SK-N-SH (cell line): ENCODE data around the gene OR10H4. TPM values are rescaled to one million over a fixed set of nuclear protein-coding genes. Genes with fewer than 3 reads are reported as not detected.

ENCODE experiments used
- CTCF ChIA-PET: fragments of 300-600, 350-600 bp; formaldehyde crosslinking; extraction: SDS; loops from one replicate; lab custom pipeline; 2021; lab: Yijun Ruan, JAX
- POLR2A ChIA-PET: fragments of 350-600 bp; sonication (Branson Sonifier 250); formaldehyde crosslinking; extraction: SDS; loops from one replicate; lab custom pipeline; 2020; ENCODE audit warnings: antibody characterized with exemption, inconsistent platforms; lab: Yijun Ruan, JAX
- DNase-seq: peaks from one replicate; pipeline ENCODE4 v3.0.0; 2012
- H2AFZ ChIP-seq: fragments of 200-600 bp; sonication (generic); 2 replicates; pipeline ENCODE4 v1.8.1; 2016; ENCODE audit warnings: antibody characterized with exemption, mild to moderate bottlenecking, low read depth
- H3F3A ChIP-seq: fragments of 200-600 bp; sonication (generic); replicated peaks from 2 replicates; pipeline ENCODE3; 2016; ENCODE audit warnings: antibody characterized with exemption, mild to moderate bottlenecking; ENCODE audit not compliant: insufficient read depth
- H3K27ac ChIP-seq, 2 experiments: fragments of 200-500 bp in 1 of 2; fragments of 200-600 bp in 1 of 2; sonication (Bioruptor generic) in 1 of 2; sonication (generic), shearing (Covaris generic) in 1 of 2; 2 replicates each; pipeline versions ENCODE4 v1.5.1 to v1.6.1; 2014 to 2016; ENCODE audit warnings: low read depth in 2 of 2, inconsistent platforms in 1 of 2, low read length in 1 of 2, mild to moderate bottlenecking in 1 of 2, mixed read lengths in 1 of 2
- H3K27me3 ChIP-seq: fragments of 200-600 bp; sonication (generic), shearing (Covaris generic); 2 replicates; pipeline ENCODE4 v1.6.1; 2016; ENCODE audit warnings: mixed run types; ENCODE audit not compliant: insufficient read depth
- H3K36me3 ChIP-seq, 2 experiments: fragments of 200-500 bp in 1 of 2; fragments of 200-600 bp in 1 of 2; sonication (Bioruptor generic) in 1 of 2; sonication (generic) in 1 of 2; replicated peaks in 1 of 2; 2 replicates each; pipeline versions ENCODE3 to v1.5.1; 2014 to 2016; ENCODE audit warnings: low read length in 1 of 2, mild to moderate bottlenecking in 1 of 2; ENCODE audit not compliant: insufficient read depth in 2 of 2, control insufficient read depth in 1 of 2
- H3K4me1 ChIP-seq, 2 experiments: fragments of 200-500 bp in 1 of 2; fragments of 200-600 bp in 1 of 2; sonication (Bioruptor generic) in 1 of 2; sonication (generic), shearing (Covaris generic) in 1 of 2; 2 replicates each; pipeline versions ENCODE4 v1.5.1 to v1.6.1; 2014 to 2016; ENCODE audit warnings: low read depth in 1 of 2, low read length in 1 of 2, mixed run types in 1 of 2; ENCODE audit not compliant: insufficient read depth in 2 of 2, control insufficient read depth in 1 of 2
- H3K4me2 ChIP-seq: fragments of 200-600 bp; sonication (generic), shearing (Covaris generic); 2 replicates; pipeline ENCODE4 v1.6.1; 2017; ENCODE audit warnings: mixed run types
- H3K4me3 ChIP-seq, 2 experiments: fragments of 200-500 bp in 1 of 2; fragments of 200-600 bp in 1 of 2; sonication (Bioruptor generic) in 1 of 2; sonication (generic), shearing (Covaris generic) in 1 of 2; 2 replicates each; pipeline versions ENCODE4 v1.5.1 to v1.8.1; 2014 to 2016; ENCODE audit warnings: low read depth in 2 of 2, inconsistent platforms in 1 of 2, low read length in 1 of 2, mild to moderate bottlenecking in 1 of 2, mixed read lengths in 1 of 2, moderate library complexity in 1 of 2
- H3K79me2 ChIP-seq: fragments of 200-600 bp; sonication (generic); 2 replicates; pipeline ENCODE4 v1.8.1; 2017; ENCODE audit warnings: mild to moderate bottlenecking; ENCODE audit not compliant: insufficient read depth
- H3K9ac ChIP-seq: fragments of 200-600 bp; sonication (generic); 2 replicates; pipeline ENCODE4 v1.6.1; 2017; ENCODE audit warnings: mixed run types
- H3K9me2 ChIP-seq: fragments of 200-600 bp; sonication (generic); 2 replicates; pipeline ENCODE4 v1.6.1; 2017; ENCODE audit warnings: mixed run types
- H3K9me3 ChIP-seq: fragments of 200-600 bp; sonication (generic); 2 replicates; pipeline ENCODE4 v1.6.1; 2017; ENCODE audit warnings: mixed run types, mild to moderate bottlenecking, moderate library complexity
- H4K20me1 ChIP-seq: fragments of 200-600 bp; sonication (generic); 2 replicates; pipeline ENCODE4 v1.6.1; 2017; ENCODE audit warnings: mild to moderate bottlenecking, mixed run types; ENCODE audit not compliant: insufficient read depth
- CHD2 ChIP-seq: fragments of 150-350 bp; IDR thresholded peaks from 2 replicates; pipeline ENCODE4 v1.6.1; 2018; ENCODE audit warnings: low read length; ENCODE audit not compliant: partially characterized antibody
- EZH2phosphoT487 ChIP-seq: fragments of 200-600 bp; sonication (generic); IDR thresholded peaks from 2 replicates; pipeline ENCODE4 v1.6.1; 2017; ENCODE audit warnings: low read depth, mixed run types, mild to moderate bottlenecking, antibody characterized with exemption, moderate library complexity, borderline replicate concordance
- FOXJ3 ChIP-seq: sonication (generic); formaldehyde crosslinking; IDR thresholded peaks from 2 replicates; pipeline ENCODE4 v1.5.1; 2020; ENCODE audit warnings: mild to moderate bottlenecking, missing genetic modification reagents
- FOXM1 ChIP-seq: IDR thresholded peaks from 2 replicates; pipeline ENCODE4 v1.4.0; 2012; ENCODE audit warnings: low read depth, mild to moderate bottlenecking
- GABPA ChIP-seq: IDR thresholded peaks from 2 replicates; pipeline ENCODE4 v1.4.0; 2012; ENCODE audit warnings: low read depth, mild to moderate bottlenecking
- MXI1 ChIP-seq: IDR thresholded peaks from 2 replicates; pipeline ENCODE4 v1.6.1; 2012; ENCODE audit warnings: mild to moderate bottlenecking, low read depth, low read length, improper control_type of control experiment
- POLR2AphosphoS5 ChIP-seq: IDR thresholded peaks from 2 replicates; pipeline ENCODE4 v1.6.1; 2012; ENCODE audit warnings: low read depth, low read length
- RCOR1 ChIP-seq: fragments of 150-350 bp; IDR thresholded peaks from 2 replicates; pipeline ENCODE4 v1.6.1; 2017; ENCODE audit warnings: antibody characterized with exemption, low read length
- REST ChIP-seq: IDR thresholded peaks from 2 replicates; pipeline ENCODE4 v1.6.1; 2012; ENCODE audit warnings: mild to moderate bottlenecking, low read depth, low read length, moderate library complexity
- WGBS: methylation state at CpG from one replicate; pipeline ENCODE4 v1.1.6; 2017; ENCODE audit warnings: low lambda C conversion rate; 5-methylcytosine and 5-hydroxymethylcytosine counted together
- polyA plus RNA-seq, 3 experiments: library from polyadenylated mRNA; depleted of rRNA; stranded (reverse); fragments of >200 nt; gene quantifications; 2 replicates each; pipeline ENCODE4 v1.2.3, GENCODE V29; 2012
- TF ChIP-seq, protein P1 (sequence below): IDR thresholded peaks from 2 replicates; pipeline ENCODE4 v1.4.0; 2012; ENCODE audit warnings: low read depth
- TF ChIP-seq, protein P2 (sequence below): IDR thresholded peaks from 2 replicates; pipeline ENCODE4 v1.4.0; 2012; ENCODE audit warnings: low read depth, borderline replicate concordance

The OR10H4 gene
- polyA plus RNA-seq, 1 of the 3 experiments (the other 2 are of a cell fraction), result not detected

DNA sequence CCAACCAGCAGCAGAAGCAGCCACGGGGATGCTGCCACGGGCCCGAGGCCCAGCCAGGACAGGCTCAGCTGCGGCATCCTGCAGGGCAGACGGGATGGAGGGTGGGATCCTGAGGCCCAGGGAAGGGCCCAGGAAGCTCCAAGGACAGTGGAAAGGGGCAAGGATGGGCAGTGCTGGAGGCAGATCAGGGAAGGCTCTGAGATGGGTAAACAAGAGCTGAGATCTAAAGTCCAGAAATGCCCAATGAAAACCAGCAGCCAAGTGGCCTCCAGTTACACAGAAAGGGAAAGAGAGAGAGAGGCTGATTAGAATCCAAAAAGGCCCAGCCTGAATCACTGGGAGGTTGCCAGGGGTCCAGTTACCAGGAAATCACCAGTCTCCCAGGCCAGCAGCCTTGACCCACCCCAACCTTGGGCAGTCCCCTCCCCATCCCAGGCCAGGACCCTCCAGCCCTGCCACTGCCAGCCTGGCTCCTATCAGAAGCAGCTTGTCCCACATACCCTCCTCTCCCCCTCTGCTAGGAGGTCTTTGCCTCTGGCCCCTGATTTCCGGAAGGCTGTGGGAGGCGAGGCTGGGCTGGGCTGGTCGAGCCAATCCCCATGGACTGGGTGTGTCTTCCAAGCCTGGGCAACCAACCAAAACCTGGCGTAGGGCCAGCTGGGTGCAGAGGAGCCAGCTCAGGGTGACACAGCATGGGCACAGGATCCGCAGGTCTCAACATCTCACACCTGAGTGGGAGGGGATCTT is 14.3 kb upstream of the OR10H4 start, which contains the start of gene CYP4F11:
TSS of gene CYP4F11 (minus strand) at position 198 of the 747 bp plus-strand sequence. CDS start at position 77, 121 bp downstream.
- Histone ChIP-seq H3K79me2 (no peaks in the 10 kb centered on the region), H3K27ac (no peak within 1 kb of the TSS), H3K36me3 (no peaks in the 10 kb centered on the region), H3K9me2 (no peaks in the 10 kb centered on the region), H3K4me2 (no peak within 1 kb of the TSS), H2AFZ (no peak within 1 kb of the TSS), H4K20me1 (no peaks in the 10 kb centered on the region), H3K4me3 (no peak within 1 kb of the TSS), H3K4me1 (no peaks in the 10 kb centered on the region), H3K9ac (no peak within 1 kb of the TSS), H3K9me3 (no peaks in the 10 kb centered on the region), H3F3A (no peaks in the 10 kb centered on the region), H3K27me3 (no peaks in the 10 kb centered on the region; the same call in 1 of the 2 replicates)
- POLR2A ChIA-PET, result interaction anchor here (0.6 kb wide), 1 partner anchor 11 kb away, joined by 3 read pairs; no protein-coding TSS in a partner anchor
- 1% methylated on average over 6 of the region's 10 CpGs for WGBS
- no peak for TF ChIP-seq CHD2
- no peak for TF ChIP-seq FOXJ3 (CRISPR knock-in tag)
- no peak for TF ChIP-seq EZH2phosphoT487
- no peak for TF ChIP-seq MXI1
- no peak for TF ChIP-seq GABPA
- TF ChIP-seq RCOR1, result no peak
- no peak for TF ChIP-seq FOXM1
- TF ChIP-seq, protein P1, sequence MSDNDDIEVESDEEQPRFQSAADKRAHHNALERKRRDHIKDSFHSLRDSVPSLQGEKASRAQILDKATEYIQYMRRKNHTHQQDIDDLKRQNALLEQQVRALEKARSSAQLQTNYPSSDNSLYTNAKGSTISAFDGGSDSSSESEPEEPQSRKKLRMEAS, result no peak
- no peak for TF ChIP-seq POLR2AphosphoS5
- TF ChIP-seq REST, result no peak
- TF ChIP-seq, protein P2, sequence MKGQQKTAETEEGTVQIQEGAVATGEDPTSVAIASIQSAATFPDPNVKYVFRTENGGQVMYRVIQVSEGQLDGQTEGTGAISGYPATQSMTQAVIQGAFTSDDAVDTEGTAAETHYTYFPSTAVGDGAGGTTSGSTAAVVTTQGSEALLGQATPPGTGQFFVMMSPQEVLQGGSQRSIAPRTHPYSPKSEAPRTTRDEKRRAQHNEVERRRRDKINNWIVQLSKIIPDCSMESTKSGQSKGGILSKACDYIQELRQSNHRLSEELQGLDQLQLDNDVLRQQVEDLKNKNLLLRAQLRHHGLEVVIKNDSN, result no peak
- DNase-seq, result no peak
- CTCF ChIA-PET, result interaction anchor here (1.2 kb wide), 1 partner anchor 10 kb away, joined by 3 read pairs; no protein-coding TSS in a partner anchor
